Mucosa of stomach (tissue), 1 donor: ENCODE results near the gene SYT17.

Source experiments
- H3K27me3 ChIP-seq: one replicate; pipeline ENCODE4 v1.7.0; 2013; ENCODE audit warnings: mild to moderate bottlenecking, low read length; ENCODE audit not compliant: control insufficient read depth, insufficient read depth
- H3K36me3 ChIP-seq: one replicate; pipeline ENCODE4 v1.7.0; 2013; ENCODE audit warnings: low read length; ENCODE audit not compliant: control insufficient read depth, insufficient read depth
- H3K4me1 ChIP-seq: one replicate; pipeline ENCODE4 v1.7.0; 2013; ENCODE audit warnings: mild to moderate bottlenecking, low read length; ENCODE audit not compliant: control insufficient read depth, insufficient read depth
- H3K4me3 ChIP-seq: one replicate; pipeline ENCODE4 v1.7.0; 2013; ENCODE audit warnings: low read length
- H3K9ac ChIP-seq: one replicate; pipeline ENCODE4 v1.7.0; 2013; ENCODE audit warnings: mild to moderate bottlenecking, low read length, moderate library complexity
- H3K9me3 ChIP-seq: one replicate; pipeline ENCODE4 v1.7.0; 2013; ENCODE audit warnings: mild to moderate bottlenecking, low read length, moderate library complexity; ENCODE audit not compliant: control insufficient read depth
- donor health status: Pancreatic carcinoma.

The SYT17 gene

DNA sequence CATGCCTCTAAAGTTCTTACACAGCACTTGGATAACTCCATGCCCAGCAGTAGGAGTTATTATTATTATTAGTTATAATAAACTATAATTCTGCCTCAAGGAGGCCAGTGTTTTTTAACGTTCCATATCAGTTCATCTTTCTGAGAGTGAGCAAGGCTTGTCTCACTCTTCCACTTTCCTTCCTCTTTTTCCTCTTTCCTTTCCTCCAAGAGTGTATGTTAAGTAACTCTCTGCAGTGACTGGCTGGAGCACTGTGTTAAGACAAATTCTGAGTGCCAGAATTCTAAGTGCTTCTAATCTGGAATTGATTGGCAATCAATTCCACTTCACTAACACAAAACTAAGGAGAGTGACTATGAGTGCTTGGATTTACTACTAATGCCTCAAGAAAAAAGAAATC lies 133.9 kb downstream of the SYT17 start:
- no peaks in the 10 kb centered on the region for H3K4me1 ChIP-seq
- H3K4me3 ChIP-seq, result no peak overlapping the region
- no peaks in the 10 kb centered on the region for H3K9me3 ChIP-seq
- H3K36me3 ChIP-seq, result no peaks in the 10 kb centered on the region
- H3K27me3 ChIP-seq, result no peaks in the 10 kb centered on the region
- H3K9ac ChIP-seq, result no peak overlapping the region

DNA sequence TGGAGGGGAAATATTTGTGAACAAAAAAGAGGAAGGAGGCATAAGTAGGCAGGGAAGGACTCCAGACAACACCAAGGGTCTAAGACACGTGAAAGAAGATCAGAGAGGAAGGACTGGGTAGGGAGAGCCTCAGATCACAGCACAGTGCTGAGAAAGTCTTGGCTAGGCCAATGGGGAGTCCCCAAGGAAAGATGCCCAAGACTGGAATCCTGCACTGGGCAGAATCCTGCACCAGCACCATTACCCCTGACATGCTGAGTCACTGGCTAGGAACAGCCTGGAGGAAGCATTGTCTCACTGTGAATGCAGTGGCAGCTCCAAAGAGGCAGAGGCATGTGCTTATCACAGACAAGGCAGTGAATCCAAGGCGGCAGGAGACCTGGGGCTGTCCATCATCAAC lies 136.7 kb downstream of the SYT17 start:
- Histone ChIP-seq H3K4me1 (no peaks in the 10 kb centered on the region), H3K9ac (no peak overlapping the region), H3K9me3 (no peaks in the 10 kb centered on the region), H3K36me3 (no peaks in the 10 kb centered on the region), H3K27me3 (no peaks in the 10 kb centered on the region), H3K4me3 (no peak overlapping the region)

DNA sequence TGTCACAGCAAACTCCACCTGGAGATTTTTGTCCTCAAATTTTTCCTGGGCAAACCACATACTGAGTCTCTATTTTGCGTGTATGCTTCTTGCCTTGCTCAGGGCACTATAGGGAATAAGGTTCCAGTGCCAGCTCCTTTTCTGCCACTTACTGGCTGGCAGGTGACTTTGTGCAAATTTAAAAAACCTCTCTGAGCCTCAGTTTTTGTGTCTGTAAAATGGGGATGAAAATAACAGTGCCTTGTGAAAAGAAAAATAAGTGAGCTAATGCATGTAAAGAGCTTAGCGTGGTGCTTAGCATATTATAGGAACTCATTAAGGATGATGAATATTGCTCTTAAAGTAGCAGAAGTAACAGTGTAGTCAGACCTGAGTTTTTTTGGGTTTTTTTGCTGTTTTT lies 137.4 kb downstream of the SYT17 start:
- H3K4me1 ChIP-seq, result no peaks in the 10 kb centered on the region
- H3K9me3 ChIP-seq, result no peaks in the 10 kb centered on the region
- no peaks in the 10 kb centered on the region for H3K36me3 ChIP-seq
- H3K27me3 ChIP-seq, result no peaks in the 10 kb centered on the region
- H3K4me3 ChIP-seq, result no peak overlapping the region
- no peak overlapping the region for H3K9ac ChIP-seq

DNA sequence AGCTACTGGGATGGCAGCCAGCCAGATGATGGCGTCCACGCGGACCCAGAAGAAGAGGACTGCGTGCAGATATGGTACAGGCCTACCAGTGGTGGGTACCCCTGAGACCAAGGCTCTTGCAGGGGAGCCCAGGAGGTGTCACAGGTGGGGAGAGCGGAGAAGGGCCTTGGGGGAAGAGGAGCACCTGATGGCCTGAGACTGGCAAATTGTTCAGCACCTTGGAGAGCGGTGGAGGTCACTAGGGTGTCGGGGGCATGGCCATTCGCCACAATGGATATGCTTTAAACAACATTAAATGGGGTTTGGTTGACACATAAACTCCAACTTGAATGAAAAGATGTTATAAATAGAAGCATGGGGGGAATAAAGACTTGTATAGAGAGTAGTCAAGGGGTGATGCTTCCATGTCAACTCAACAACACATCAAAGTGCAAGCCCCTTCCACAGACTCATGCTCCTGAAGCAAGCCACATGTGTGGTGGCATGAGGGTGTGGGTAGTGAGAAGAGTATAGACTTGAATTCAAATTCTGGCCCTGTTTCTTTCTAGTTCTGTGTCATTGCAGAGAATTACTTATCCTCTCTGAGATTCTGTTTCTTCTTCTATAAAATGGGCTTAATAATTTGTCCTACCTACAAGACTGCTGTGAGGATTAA lies 139.7 kb downstream of the SYT17 start:
- Histone ChIP-seq H3K9me3 (no peaks in the 10 kb centered on the region), H3K27me3 (no peaks in the 10 kb centered on the region), H3K4me1 (no peaks in the 10 kb centered on the region), H3K9ac (no peak overlapping the region), H3K36me3 (no peaks in the 10 kb centered on the region), H3K4me3 (no peak overlapping the region)

DNA sequence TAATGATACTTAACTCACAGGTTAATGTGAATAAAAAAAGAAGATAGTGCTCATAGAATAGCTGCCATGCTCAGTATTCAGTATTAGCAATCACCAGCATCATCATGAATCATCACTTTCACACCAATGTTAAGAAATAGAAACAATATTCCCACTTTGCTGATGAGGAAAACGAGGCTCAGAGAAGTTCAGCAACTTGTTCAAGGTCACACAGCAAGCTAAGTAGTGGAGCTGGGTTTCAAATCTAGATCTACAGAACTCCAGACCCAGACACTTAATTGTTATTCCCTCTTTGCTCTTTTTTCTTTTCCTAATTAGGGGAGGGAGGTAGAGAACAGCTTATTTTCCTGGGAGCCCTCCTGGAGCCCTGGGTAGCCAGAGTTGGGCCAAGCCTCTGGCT lies 140.4 kb downstream of the SYT17 start:
- Histone ChIP-seq H3K4me3 (no peak overlapping the region), H3K9me3 (no peaks in the 10 kb centered on the region), H3K36me3 (no peaks in the 10 kb centered on the region), H3K27me3 (no peaks in the 10 kb centered on the region), H3K4me1 (no peaks in the 10 kb centered on the region), H3K9ac (no peak overlapping the region)

DNA sequence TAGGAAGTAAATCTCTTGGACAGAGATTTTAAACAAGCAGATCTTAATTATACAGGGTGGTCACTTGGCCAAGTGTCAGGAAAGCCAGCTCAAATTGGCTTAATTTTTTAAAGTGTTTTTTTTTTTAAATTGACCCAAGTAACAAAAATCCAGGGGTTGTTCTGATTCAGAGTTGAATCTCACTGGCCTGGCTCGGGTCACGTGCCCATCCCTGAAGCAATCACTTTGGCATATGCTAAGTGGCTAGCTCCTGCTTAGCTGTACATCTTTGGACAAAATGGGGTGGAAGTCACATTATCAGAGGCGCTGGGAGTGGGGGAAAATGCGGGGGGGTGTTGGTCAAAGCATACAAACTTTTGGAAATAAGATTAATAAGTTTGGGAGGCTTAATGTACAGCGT lies 141.1 kb downstream of the SYT17 start:
- Histone ChIP-seq H3K9me3 (no peaks in the 10 kb centered on the region), H3K9ac (no peak overlapping the region), H3K27me3 (no peaks in the 10 kb centered on the region), H3K4me1 (no peaks in the 10 kb centered on the region), H3K4me3 (no peak overlapping the region), H3K36me3 (no peaks in the 10 kb centered on the region)

DNA sequence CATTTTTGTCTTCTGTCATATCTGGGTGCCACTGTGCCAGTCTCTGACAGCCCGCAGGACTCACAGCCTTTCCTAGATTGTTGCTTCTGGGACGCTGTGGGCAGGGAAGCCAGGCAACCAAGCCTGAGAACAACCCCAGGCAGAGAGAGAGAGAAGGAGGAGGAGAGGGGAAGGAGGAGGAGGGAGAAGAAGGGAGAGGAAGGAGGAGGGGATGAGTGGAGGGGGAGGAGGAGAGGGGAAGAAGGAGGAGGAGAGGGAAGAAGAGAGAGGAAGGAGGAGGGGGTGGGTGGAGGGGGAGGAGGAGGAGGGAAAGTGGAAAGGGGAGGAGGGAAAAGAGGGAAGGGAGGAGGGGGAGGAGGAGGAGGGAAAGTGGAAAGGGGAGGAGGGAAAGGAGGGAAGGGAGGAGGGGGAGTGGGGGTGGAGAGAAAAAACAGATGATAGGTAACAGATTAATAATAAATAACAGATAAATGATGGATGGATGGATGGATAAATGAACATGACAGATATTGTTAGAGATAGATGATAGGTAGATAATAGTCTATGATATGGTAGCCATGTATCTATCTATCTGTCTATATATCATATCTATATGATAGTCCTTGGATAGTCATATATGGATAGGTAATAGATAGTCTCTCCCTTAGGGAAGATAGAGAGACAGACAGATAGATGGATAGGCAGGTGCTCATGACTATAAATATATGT lies 146.8 kb downstream of the SYT17 start:
- Histone ChIP-seq H3K36me3 (no peaks in the 10 kb centered on the region), H3K27me3 (no peaks in the 10 kb centered on the region), H3K9ac (no peak overlapping the region), H3K9me3 (no peaks in the 10 kb centered on the region), H3K4me1 (no peaks in the 10 kb centered on the region), H3K4me3 (no peak overlapping the region)

DNA sequence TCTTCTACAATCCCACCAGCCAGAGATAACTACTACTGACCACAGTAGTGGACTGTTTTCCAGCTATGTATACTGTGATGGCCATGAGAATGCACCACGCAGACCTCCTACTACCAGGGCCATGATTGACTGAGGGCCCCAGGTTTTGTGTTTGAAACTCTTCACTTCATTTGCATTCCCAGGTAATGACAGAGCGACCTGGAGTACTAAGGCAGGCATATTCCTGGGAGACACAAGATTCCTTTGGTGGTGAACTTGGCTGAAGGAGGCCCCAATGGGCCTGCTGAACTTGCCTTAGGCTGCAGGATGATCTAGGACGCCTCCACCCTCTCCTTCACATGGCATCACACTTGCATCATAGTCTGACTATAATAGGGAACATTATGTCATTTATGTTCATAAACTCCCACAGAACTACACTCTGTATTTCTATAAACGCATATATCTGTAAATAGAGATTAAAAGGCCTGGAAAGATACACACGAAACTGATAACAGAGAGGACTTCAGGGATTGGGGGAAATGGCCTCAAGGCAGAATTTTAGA lies 147.9 kb downstream of the SYT17 start:
- no peaks in the 10 kb centered on the region for H3K9me3 ChIP-seq
- H3K36me3 ChIP-seq, result no peaks in the 10 kb centered on the region
- no peaks in the 10 kb centered on the region for H3K4me1 ChIP-seq
- H3K9ac ChIP-seq, result no peak overlapping the region
- H3K4me3 ChIP-seq, result no peak overlapping the region
- H3K27me3 ChIP-seq, result no peaks in the 10 kb centered on the region

DNA sequence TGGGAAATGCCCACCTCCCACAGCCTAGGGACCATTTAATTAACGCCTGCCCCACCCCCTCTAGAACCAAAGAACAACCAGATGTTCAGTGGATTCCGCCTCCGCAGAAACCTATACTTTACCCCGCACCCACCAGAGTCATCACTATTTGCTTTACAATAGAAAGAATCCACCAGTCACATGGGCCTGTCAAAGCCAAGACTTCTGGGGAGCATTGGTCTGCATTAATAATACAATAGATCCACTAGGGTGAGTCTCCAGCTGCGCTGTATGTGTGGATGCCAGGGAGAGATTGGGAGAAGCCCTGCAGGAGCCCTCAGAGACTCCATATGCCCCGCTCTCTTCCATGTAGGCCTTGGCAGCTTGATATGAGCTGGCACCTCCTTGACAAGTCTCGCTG lies 148.8 kb downstream of the SYT17 start:
- H3K4me1 ChIP-seq, result no peaks in the 10 kb centered on the region

More for the DNA sequence above, 148.8 kb downstream of the SYT17 start:
- no peak overlapping the region for H3K4me3 ChIP-seq
- H3K9ac ChIP-seq, result no peak overlapping the region
- no peaks in the 10 kb centered on the region for H3K9me3 ChIP-seq
- no peaks in the 10 kb centered on the region for H3K36me3 ChIP-seq
- H3K27me3 ChIP-seq, result no peaks in the 10 kb centered on the region
